Ishikawa (cell line): ENCODE data around the gene PPP1R26.

Experiments
- EGR1 ChIP-seq: IDR thresholded peaks from 2 replicates; pipeline ENCODE4 v1.6.1; 2012
- RAD21 ChIP-seq: IDR thresholded peaks from 2 replicates; pipeline ENCODE4 v1.6.1; 2012; ENCODE audit warnings: low read depth
- REST ChIP-seq: IDR thresholded peaks from 2 replicates; pipeline ENCODE4 v1.6.1; 2012; ENCODE audit warnings: low read depth, mild to moderate bottlenecking

DNA sequence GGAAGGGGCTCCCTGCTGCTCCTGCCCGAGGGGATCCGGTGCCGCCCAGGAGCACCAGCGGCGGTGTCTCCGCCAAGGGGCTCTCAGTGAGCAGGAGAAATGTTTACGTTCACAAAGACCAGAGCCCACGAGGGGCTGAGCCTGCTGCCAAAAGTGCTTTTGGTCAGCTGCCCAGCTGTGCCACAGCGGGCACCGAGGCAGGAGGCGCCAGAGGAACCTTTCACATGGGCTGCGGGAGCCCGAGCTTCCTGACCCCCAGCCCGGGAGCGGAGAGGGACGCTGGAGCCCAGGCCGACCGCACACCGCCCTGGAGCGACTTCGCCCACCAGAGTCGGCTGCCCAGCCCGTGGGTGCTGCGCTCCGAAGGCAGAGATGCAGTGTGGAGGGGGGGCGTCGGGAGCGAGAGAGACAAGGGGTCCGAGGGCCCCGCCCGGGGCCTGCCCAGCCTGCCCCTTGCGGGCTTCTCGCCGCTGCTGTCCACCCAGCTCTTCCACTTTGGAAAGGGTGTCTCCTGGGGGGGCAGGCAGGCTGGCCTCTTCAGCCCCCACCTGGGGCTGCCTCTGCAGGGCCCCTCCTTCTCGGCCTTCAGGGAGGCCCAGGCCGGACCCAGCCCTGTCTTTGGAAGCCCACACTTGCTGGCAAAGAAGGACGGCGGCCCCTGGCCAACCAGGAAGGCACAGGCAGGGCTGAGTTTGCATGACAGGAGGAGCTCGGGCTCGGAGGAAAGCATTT, 7.9 kb downstream of the PPP1R26 start:
- no peak for TF ChIP-seq EGR1
- TF ChIP-seq RAD21, result no peak
- TF ChIP-seq REST, result no peak
